SK-N-MC (cell line): ENCODE measurements around the gene AJAP1.

ENCODE experiments used
- EZH2 ChIP-seq: fragments of 200-600 bp; sonication (generic); IDR thresholded peaks from one replicate; pipeline ENCODE4 v1.6.1; 2017; ENCODE audit warnings: antibody characterized with exemption
- FOXP2 ChIP-seq: optimal IDR thresholded peaks from 2 replicates; pipeline ENCODE3; 2011; ENCODE audit warnings: mild to moderate bottlenecking, moderate library complexity; ENCODE audit not compliant: insufficient read depth; ENCODE audit errors: extremely low read length, control extremely low read depth
- POLR2AphosphoS5 ChIP-seq: IDR thresholded peaks from 2 replicates; pipeline ENCODE4 v1.6.1; 2012; ENCODE audit warnings: mild to moderate bottlenecking, low read depth, low read length, borderline replicate concordance

DNA sequence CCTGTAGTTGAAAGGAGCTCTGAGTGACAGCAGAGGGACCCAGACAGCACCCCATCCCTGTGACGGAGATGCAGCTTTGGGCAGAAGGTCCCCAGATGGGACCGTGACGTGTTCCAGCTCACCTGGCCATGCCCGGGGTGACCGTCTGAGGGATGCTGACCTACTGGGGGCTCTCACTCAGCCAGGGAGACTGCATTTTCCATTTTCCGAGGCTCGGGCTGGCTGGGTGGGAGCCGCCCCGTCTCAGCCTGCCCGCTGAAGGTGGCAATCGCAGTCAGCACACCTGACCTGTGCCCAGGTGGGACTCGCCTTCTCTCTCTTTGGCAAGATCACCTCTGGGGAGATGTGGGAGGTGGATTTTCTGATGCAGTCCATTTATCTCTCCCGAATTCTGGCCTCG lies 127.2 kb downstream of the AJAP1 start:
- TF ChIP-seq POLR2AphosphoS5 (no peak), FOXP2 (no peak), EZH2 (no peak)
